ENCODE measurements around the gene XBP1. TPM values are rescaled to one million over a fixed set of nuclear protein-coding genes. Genes with fewer than 3 reads are reported as not detected.
A peak's percentile ranks its signal among the peaks of the same experiment; 100 is the strongest.

XBP1 gene
- total RNA-seq, 1 donor from 2014 or later: 73.1 TPM

DNA sequence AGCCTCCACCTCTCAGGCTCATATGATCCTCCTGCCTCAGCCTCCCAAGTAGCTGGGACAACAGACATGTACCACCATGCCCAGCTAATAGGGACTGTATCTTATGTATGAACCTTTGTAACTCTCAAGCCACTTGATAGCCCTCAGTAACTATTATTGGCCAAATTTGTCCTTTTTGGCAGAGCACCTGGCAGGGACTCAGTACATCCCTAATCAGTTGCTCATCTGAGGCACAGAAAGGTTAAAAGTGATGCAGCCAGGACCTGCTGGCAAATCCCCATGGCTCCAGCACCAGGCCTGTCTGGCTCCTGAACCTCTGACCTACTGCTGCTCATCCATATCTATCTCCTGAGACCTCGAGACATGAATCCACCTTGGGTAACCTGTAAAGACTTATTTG is 21.1 kb upstream of the XBP1 start:
- Mint-ChIP-seq H3K27ac (no peak overlapping the region), H3K36me3 (peaks cover 5% of the 10 kb centered on the region), H3K9me3 (no peaks in the 10 kb centered on the region), H3K4me1 (peaks cover 20% of the 10 kb centered on the region), H3K4me3 (no peak overlapping the region), H3K27me3 (ENCODE audit: low read depth) (no peaks in the 10 kb centered on the region)
- no peak for DNase-seq (ENCODE audit: low spot score in 2 of 2, unreplicated experiment in 2 of 2)
- no peak for TF ChIP-seq CTCF (IDR thresholded peaks at IDR 0.05; ENCODE audit: unreplicated experiment)

GRCh38 chr22:28820885-28821284 is 20.5 kb upstream of the XBP1 start:
- Mint-ChIP-seq H3K27ac (no peak overlapping the region), H3K4me1 (peaks cover 20% of the 10 kb centered on the region), H3K36me3 (peaks cover 5% of the 10 kb centered on the region), H3K27me3 (ENCODE audit: low read depth) (no peaks in the 10 kb centered on the region), H3K4me3 (no peak overlapping the region), H3K9me3 (no peaks in the 10 kb centered on the region)
- DNase-seq (ENCODE audit: low spot score in 2 of 2, unreplicated experiment in 2 of 2): no peak
- no peak for TF ChIP-seq CTCF (IDR thresholded peaks at IDR 0.05; ENCODE audit: unreplicated experiment)

GRCh38 chr22:28819253-28820096 is 19.1 kb upstream of the XBP1 start:
- Mint-ChIP-seq H3K4me3 (no peak overlapping the region), H3K27me3 (ENCODE audit: low read depth) (no peaks in the 10 kb centered on the region), H3K9me3 (no peaks in the 10 kb centered on the region), H3K27ac (peak overlapping the region; percentile 83), H3K36me3 (peaks cover 1% of the 10 kb centered on the region), H3K4me1 (peaks cover 20% of the 10 kb centered on the region)
- no peak for TF ChIP-seq CTCF (IDR thresholded peaks at IDR 0.05; ENCODE audit: unreplicated experiment)
- DNase-seq (ENCODE audit: low spot score in 2 of 2, unreplicated experiment in 2 of 2): no peak

DNA sequence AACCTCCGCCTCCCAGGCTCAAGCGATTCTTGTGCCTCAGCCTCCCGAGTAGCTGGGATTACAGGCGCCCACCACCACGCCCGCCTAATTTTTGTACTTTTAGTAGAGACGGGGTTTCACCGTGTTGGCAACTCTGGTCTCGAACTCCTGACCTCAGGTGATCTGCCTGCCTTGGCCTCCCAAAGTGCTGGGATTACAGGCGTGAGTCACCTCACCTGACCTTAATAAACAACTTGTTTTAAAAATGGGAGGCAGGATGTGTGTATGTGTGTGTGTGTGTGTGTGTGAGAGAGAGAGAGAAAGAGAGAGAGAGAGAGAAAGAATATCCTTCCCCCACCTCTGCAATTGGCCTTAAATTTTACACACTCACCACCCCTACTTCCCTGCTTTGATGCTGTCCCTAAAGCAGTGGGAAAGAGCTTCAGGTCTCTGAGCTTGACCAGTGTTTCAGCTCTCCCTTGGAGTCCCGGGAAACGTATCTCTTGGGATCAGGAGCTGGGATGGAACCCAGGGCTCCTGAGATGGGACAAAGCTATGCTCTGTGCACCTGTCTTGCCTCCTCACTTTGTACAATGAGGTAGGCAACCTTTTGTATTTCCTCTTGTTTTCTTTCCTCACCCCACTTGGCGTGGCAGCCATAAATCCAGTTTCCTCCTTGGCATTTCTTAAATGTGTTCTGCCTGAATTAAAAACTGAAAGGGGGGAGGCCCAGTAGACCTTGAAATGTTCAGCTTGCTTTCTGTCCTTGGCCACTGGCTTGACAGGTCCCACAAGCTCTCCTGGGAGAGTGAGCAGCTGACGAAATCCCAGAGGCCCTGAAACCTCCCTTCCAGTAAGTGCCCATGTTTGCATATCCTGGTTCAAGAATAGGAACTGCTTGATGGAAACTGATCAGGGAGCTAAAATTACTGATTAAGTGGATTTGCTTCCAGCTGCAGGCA is 17.8 kb upstream of the XBP1 start:
- H3K27ac Mint-ChIP-seq: peak overlapping the region; percentile 83
- no peaks in the 10 kb centered on the region for H3K27me3 Mint-ChIP-seq (ENCODE audit: low read depth)
- H3K4me1 Mint-ChIP-seq: peaks cover 23% of the 10 kb centered on the region
- no peaks in the 10 kb centered on the region for H3K9me3 Mint-ChIP-seq
- no peak for TF ChIP-seq CTCF (IDR thresholded peaks at IDR 0.05; ENCODE audit: unreplicated experiment)
- no peak overlapping the region for H3K4me3 Mint-ChIP-seq
- H3K36me3 Mint-ChIP-seq: peaks cover 1% of the 10 kb centered on the region
- no peak for DNase-seq (ENCODE audit: low spot score in 2 of 2, unreplicated experiment in 2 of 2)

DNA sequence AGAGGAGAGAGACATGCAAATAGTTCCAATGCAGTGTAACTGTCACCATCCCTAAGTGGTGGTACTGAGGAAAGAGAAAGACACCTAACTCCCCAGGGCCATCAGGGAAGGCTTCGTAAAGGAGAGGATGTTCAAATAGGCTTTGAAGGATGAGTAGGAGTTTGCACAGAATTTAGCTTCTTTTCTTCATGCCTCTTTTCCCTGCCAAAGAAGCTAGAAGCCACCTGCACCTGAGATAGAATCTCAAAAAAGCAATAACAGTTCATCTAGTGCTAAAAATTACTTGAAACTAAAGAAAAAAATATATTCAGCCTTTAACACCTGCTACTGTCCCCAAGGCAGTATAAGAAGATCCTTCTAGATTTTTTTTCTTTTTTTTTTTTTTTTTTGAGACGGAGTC is 16.7 kb upstream of the XBP1 start:
- Mint-ChIP-seq H3K4me1 (peaks cover 28% of the 10 kb centered on the region), H3K4me3 (no peak overlapping the region), H3K9me3 (no peaks in the 10 kb centered on the region), H3K36me3 (no peaks in the 10 kb centered on the region), H3K27ac (no peak overlapping the region), H3K27me3 (ENCODE audit: low read depth) (no peaks in the 10 kb centered on the region)
- TF ChIP-seq CTCF (IDR thresholded peaks at IDR 0.05; ENCODE audit: unreplicated experiment): no peak
- no peak for DNase-seq (ENCODE audit: low spot score in 2 of 2, unreplicated experiment in 2 of 2)

Data from mesothelial cell of epicardium (in vitro differentiated cells).